Testis (tissue), 3 donors: ENCODE data around the gene MYBPHL. TPM values are rescaled to one million over a fixed set of nuclear protein-coding genes. Genes with fewer than 3 reads are reported as not detected.

ENCODE experiments used
- DNase-seq: peaks from one replicate; pipeline ENCODE4 v3.0.0-alpha.2; 2019
- H3K27ac ChIP-seq, 2 donors: fragments of 200-600 bp; sonication (generic); one replicate each; pipeline ENCODE4 v1.5.1; 2019
- H3K27me3 ChIP-seq: fragments of 200-600 bp; sonication (generic); one replicate; pipeline ENCODE4 v1.5.1; 2019
- H3K36me3 ChIP-seq: fragments of 200-600 bp; sonication (generic); one replicate; pipeline ENCODE4 v1.5.1; 2017; ENCODE audit warnings: low read depth; ENCODE audit errors: missing control alignments
- H3K4me1 ChIP-seq: fragments of 200-600 bp; sonication (generic); one replicate; pipeline ENCODE4 v1.5.1; 2019
- H3K4me3 ChIP-seq, 2 donors: fragments of 200-600 bp; sonication (generic); one replicate each; pipeline ENCODE4 v1.5.1; 2017 to 2019
- H3K9me3 ChIP-seq: fragments of 200-600 bp; sonication (generic); one replicate; pipeline ENCODE4 v1.5.1; 2017
- CTCF ChIP-seq, 3 experiments: fragments of 450-650 bp in 2 of 3; fragments of 200-600 bp in 1 of 3; sonication (generic) in 1 of 3; IDR thresholded peaks; one replicate each; pipeline ENCODE4 v1.5.1; 2016 to 2019; ENCODE audit warnings: antibody characterized with exemption in 3 of 3, mild to moderate bottlenecking in 2 of 3, moderate library complexity in 1 of 3
- POLR2A ChIP-seq: fragments of 450-650 bp; IDR thresholded peaks from one replicate; pipeline ENCODE4 v1.6.1; 2017; ENCODE audit warnings: antibody characterized with exemption, mild to moderate bottlenecking, moderate library complexity
- WGBS, 2 donors: methylation state at CpG; one replicate each; pipeline ENCODE4 v1.1.5; 2018; 5-methylcytosine and 5-hydroxymethylcytosine counted together
- intact Hi-C: fragments of 100-400 bp; cut with DNase I; formaldehyde crosslinking; loops from one replicate; pipeline ENCODE4 v1.15.1; 2023; ENCODE audit warnings: low total_unique reads
- polyA plus RNA-seq: library from polyadenylated mRNA; stranded (reverse); fragments of 350-450 nt; fragmentation: Illumina TruSeq; extraction: RNeasy Lipid Tissue Mini Kit (QIAGEN cat#74804); gene quantifications from one replicate; pipeline ENCODE4 v1.2.3, GENCODE V29; 2014; ENCODE audit warnings: low read depth, low replicate concordance; ENCODE audit not compliant: insufficient read depth
- total RNA-seq, 2 donors: library from RNA; depleted of rRNA; stranded (reverse); fragments of >200 nt; gene quantifications; one replicate each; pipeline ENCODE4 v1.2.3, GENCODE V29; 2016

MYBPHL gene
- total and polyA plus RNA-seq, 3 donors from 2014 or later: 0.99 to 1.5 TPM; not detected in 1

DNA sequence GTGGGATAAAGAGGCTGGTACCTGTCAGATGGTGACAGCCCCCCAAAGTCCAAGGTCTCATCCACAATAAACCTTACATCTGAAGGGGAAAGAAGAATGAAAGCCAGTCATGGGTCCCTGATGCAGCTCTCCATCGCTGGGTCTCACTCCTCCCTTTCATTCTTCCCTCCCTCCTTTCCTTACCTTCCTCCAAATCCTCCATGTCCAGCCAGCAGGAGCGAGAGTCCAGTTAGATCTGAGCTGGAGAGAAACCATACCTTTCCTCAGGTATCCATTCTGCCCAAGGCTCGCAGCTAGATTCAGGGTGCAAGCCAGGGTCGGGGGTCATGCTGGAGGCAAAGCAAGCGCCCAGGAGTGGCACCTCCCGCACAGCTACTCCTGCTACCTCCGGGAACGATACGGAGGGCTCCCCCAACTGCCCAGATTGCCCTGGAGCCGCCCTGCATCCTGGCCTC is 24.3 kb downstream of the MYBPHL start:
- Histone ChIP-seq H3K27me3 (no peaks in the 10 kb centered on the region), H3K9me3 (no peaks in the 10 kb centered on the region), H3K4me1 (peaks cover 46% of the 10 kb centered on the region), H3K27ac (peak overlapping the region; percentile 73 to 82), H3K36me3 (no peaks in the 10 kb centered on the region), H3K4me3 (peak overlapping the region; percentile 59 to 84)
- no peak for DNase-seq
- 3 to 6% methylated on average over 10 of the region's 10 CpGs for whole genome bisulfite sequencing, 2 donors
- no peak for TF ChIP-seq CTCF (IDR thresholded peaks at IDR 0.05)
- no peak for TF ChIP-seq POLR2A
- intact Hi-C loops: loop anchor here (5.0 kb wide), 1 partner anchor 115 kb away; the partner anchor contains the start of gene SORT1

DNA sequence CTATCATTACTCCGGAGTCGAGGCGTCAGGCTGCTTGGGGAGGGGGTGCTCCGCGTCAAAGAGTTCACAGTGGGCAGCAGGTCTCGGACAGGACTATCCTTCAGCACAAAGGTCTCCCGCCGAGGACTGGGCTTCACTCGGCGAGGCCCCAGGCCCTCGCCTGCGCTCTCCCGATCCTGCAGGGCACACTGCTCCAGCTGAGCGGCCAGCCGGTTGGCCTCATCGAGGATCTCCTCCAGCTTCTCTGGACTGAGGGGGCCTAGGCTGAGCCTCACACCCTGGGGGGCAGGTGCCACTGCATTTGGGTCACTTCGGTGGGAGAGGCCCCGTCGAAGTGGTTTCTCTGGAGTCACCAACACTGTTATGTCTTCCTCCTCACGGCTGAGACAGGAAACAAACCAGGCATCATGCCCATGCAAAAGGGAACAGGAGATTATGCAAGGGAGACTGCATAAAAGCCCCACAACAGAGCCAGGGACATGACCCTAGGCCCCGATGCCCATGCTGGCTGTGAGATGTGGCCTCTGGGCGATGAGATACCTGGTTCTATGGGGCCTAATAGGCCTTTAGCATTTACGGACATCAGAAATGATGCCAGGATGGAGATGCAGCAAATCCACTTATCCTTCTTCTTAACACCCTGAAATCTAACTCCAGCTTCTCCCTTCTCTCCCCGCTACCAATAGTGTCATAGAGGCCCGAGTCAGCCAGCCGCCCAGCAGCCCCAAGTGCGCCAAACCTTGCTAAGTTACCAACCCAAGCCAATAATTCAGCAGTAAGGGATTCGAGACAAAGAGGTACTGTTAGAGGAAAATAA is 24.9 kb downstream of the MYBPHL start:
- intact Hi-C loops: loop anchor here (5.0 kb wide), 1 partner anchor 115 kb away; the partner anchor contains the start of gene SORT1
- Histone ChIP-seq H3K27me3 (no peaks in the 10 kb centered on the region), H3K36me3 (no peaks in the 10 kb centered on the region), H3K27ac (peak overlapping the region; percentile 73 to 82), H3K4me3 (peak overlapping the region; percentile 59 to 84), H3K9me3 (no peaks in the 10 kb centered on the region), H3K4me1 (peaks cover 50% of the 10 kb centered on the region)
- no peak for TF ChIP-seq CTCF (IDR thresholded peaks at IDR 0.05)
- no peak for TF ChIP-seq POLR2A
- WGBS, 2 donors: 53 to 55% methylated on average over 20 to 28 of the region's 28 CpGs
- DNase-seq: no peak

DNA sequence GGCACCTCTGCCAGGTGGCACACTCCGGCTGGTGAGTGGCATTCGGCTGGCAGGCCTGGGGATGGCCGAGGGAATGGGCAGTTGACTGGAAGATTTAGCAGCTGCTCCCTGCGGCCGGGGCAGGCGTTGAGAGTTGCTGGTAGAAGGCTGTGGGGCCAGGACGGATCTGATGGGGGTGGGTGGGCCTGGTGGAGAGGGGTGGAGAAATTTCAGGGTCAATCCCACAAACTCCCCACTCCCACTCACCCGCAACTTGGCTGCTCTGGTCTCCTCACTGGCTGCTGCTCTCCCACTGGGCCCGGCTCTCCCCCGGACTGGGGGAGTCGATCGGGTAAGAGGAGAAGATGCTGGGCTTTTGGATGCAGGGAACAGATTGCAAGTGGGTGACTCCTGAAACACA is 25.9 kb downstream of the MYBPHL start:
- 72 to 76% methylated on average over 11 to 12 of the region's 12 CpGs for WGBS, 2 donors
- Histone ChIP-seq H3K27ac (peak overlapping the region; percentile 73 to 82), H3K4me1 (peaks cover 54% of the 10 kb centered on the region), H3K9me3 (no peaks in the 10 kb centered on the region), H3K36me3 (no peaks in the 10 kb centered on the region), H3K27me3 (no peaks in the 10 kb centered on the region), H3K4me3 (no peak overlapping the region)
- intact Hi-C loops: loop anchor here (5.0 kb wide), 1 partner anchor 116 kb away; the partner anchor contains the start of gene SORT1
- peak; percentile 59 for DNase-seq
- TF ChIP-seq CTCF (IDR thresholded peaks at IDR 0.05) (no peak), POLR2A (no peak)

GRCh38 chr1:109279615-109280278 is 27.1 kb downstream of the MYBPHL start:
- peak overlapping the region; percentile 36 to 82 for H3K27ac ChIP-seq
- intact Hi-C loops: loop anchor here (5.0 kb wide), 1 partner anchor 118 kb away; the partner anchor contains the start of gene SORT1
- peak; percentile 71 for DNase-seq
- TF ChIP-seq POLR2A (no peak), CTCF (IDR thresholded peaks at IDR 0.05) (no peak)
- peaks cover 65% of the 10 kb centered on the region for H3K4me1 ChIP-seq
- H3K9me3 ChIP-seq: no peaks in the 10 kb centered on the region
- WGBS, 2 donors: 43% methylated on average over 5 of the region's 5 CpGs
- no peaks in the 10 kb centered on the region for H3K27me3 ChIP-seq
- H3K36me3 ChIP-seq: no peaks in the 10 kb centered on the region
- H3K4me3 ChIP-seq: no peak overlapping the region
